ENCODE results near the gene PARD3. TPM values are rescaled to one million over a fixed set of nuclear protein-coding genes. Genes with fewer than 3 reads are reported as not detected.
A peak's percentile ranks its signal among the peaks of the same experiment; 100 is the strongest.

The PARD3 gene
- total RNA-seq, 1 donor from 2014 or later: 35.4 TPM

- Mint-ChIP-seq H3K27me3 (ENCODE audit: low read depth, unreplicated experiment) (no peaks in the 10 kb centered on the region), H3K27ac (ENCODE audit: unreplicated experiment) (no peak overlapping the region), H3K4me1 (ENCODE audit: low read depth, unreplicated experiment) (peaks cover 15% of the 10 kb centered on the region), H3K4me3 (ENCODE audit: unreplicated experiment) (no peak overlapping the region), H3K36me3 (ENCODE audit: low read depth, unreplicated experiment) (no peaks in the 10 kb centered on the region), H3K9me3 (ENCODE audit: unreplicated experiment) (peaks cover 4% of the 10 kb centered on the region)
- Histone ChIP-seq H3K4me2 (ENCODE audit: low read length) (peak overlapping the region; percentile 65), H3K36me3 (ENCODE audit: insufficient read depth, low read length) (no peaks in the 10 kb centered on the region), H3K4me3 (ENCODE audit: insufficient read depth, low read depth, low read length) (peak overlapping the region; percentile 3), H3K9me3 (ENCODE audit: insufficient read depth, low read depth, low read length) (no peaks in the 10 kb centered on the region), H3K4me1 (ENCODE audit: insufficient read depth, low read length) (peaks cover 7% of the 10 kb centered on the region), H3K79me2 (ENCODE audit: insufficient read depth, low read length) (no peaks in the 10 kb centered on the region), H3K9ac (ENCODE audit: low read length) (no peak overlapping the region), H4K20me1 (ENCODE audit: insufficient read depth, low read length) (no peaks in the 10 kb centered on the region), H3K27me3 (ENCODE audit: insufficient read depth, low read length) (no peaks in the 10 kb centered on the region), H3K27ac (ENCODE audit: low read depth, low read length) (no peak overlapping the region), H2AFZ (ENCODE audit: low read depth, low read length) (no peak overlapping the region)
- TF ChIP-seq EZH2 (IDR thresholded peaks at IDR 0.05; ENCODE audit: insufficient read depth, low read length): no peak
- TF ChIP-seq CTCF (IDR thresholded peaks at IDR 0.05; ENCODE audit: insufficient read depth, low read depth, low read length): no peak
- FAIRE-seq (no peak), DNase-seq (ENCODE audit: low read depth) (no peak)
Measured at GRCh38 chr10:34557173-34557572, 257.9 kb downstream of the PARD3 start.

GRCh38 chr10:34555653-34556052, 259.4 kb downstream of the PARD3 start:
- Mint-ChIP-seq H3K27me3 (ENCODE audit: low read depth, unreplicated experiment) (no peaks in the 10 kb centered on the region), H3K9me3 (ENCODE audit: unreplicated experiment) (peaks cover 4% of the 10 kb centered on the region), H3K27ac (ENCODE audit: unreplicated experiment) (no peak overlapping the region), H3K36me3 (ENCODE audit: low read depth, unreplicated experiment) (peaks cover 2% of the 10 kb centered on the region), H3K4me1 (ENCODE audit: low read depth, unreplicated experiment) (peaks cover 15% of the 10 kb centered on the region), H3K4me3 (ENCODE audit: unreplicated experiment) (no peak overlapping the region)
- H3K27ac ChIP-seq (ENCODE audit: low read depth, low read length): no peak overlapping the region
- FAIRE-seq (no peak), DNase-seq (ENCODE audit: low read depth) (no peak)
- no peaks in the 10 kb centered on the region for H3K9me3 ChIP-seq (ENCODE audit: insufficient read depth, low read depth, low read length)
- TF ChIP-seq EZH2 (IDR thresholded peaks at IDR 0.05; ENCODE audit: insufficient read depth, low read length) (no peak), CTCF (IDR thresholded peaks at IDR 0.05; ENCODE audit: insufficient read depth, low read depth, low read length) (no peak)
- no peaks in the 10 kb centered on the region for H3K27me3 ChIP-seq (ENCODE audit: insufficient read depth, low read length)
- no peaks in the 10 kb centered on the region for H3K79me2 ChIP-seq (ENCODE audit: insufficient read depth, low read length)
- no peak overlapping the region for H3K9ac ChIP-seq (ENCODE audit: low read length)
- no peak overlapping the region for H2AFZ ChIP-seq (ENCODE audit: low read depth, low read length)
- peaks cover 7% of the 10 kb centered on the region for H4K20me1 ChIP-seq (ENCODE audit: insufficient read depth, low read length)
- H3K4me3 ChIP-seq (ENCODE audit: insufficient read depth, low read depth, low read length): no peak overlapping the region
- no peak overlapping the region for H3K4me2 ChIP-seq (ENCODE audit: low read length)
- no peaks in the 10 kb centered on the region for H3K36me3 ChIP-seq (ENCODE audit: insufficient read depth, low read length)
- peaks cover 7% of the 10 kb centered on the region for H3K4me1 ChIP-seq (ENCODE audit: insufficient read depth, low read length)

- H4K20me1 ChIP-seq (ENCODE audit: insufficient read depth, low read length): peaks cover 7% of the 10 kb centered on the region
- H3K9me3 ChIP-seq (ENCODE audit: insufficient read depth, low read depth, low read length): no peaks in the 10 kb centered on the region
- no peak overlapping the region for H3K27ac ChIP-seq (ENCODE audit: low read depth, low read length)
- DNase-seq (ENCODE audit: low read depth): no peak
- no peak overlapping the region for H3K9ac ChIP-seq (ENCODE audit: low read length)
- H3K27ac Mint-ChIP-seq (ENCODE audit: unreplicated experiment): no peak overlapping the region
- H3K27me3 Mint-ChIP-seq (ENCODE audit: low read depth, unreplicated experiment): no peaks in the 10 kb centered on the region
- no peak for FAIRE-seq
- no peak overlapping the region for H3K4me3 ChIP-seq (ENCODE audit: insufficient read depth, low read depth, low read length)
- TF ChIP-seq EZH2 (IDR thresholded peaks at IDR 0.05; ENCODE audit: insufficient read depth, low read length): no peak
- TF ChIP-seq CTCF (IDR thresholded peaks at IDR 0.05; ENCODE audit: insufficient read depth, low read depth, low read length): no peak
- H3K4me3 Mint-ChIP-seq (ENCODE audit: unreplicated experiment): no peak overlapping the region
- H3K4me1 Mint-ChIP-seq (ENCODE audit: low read depth, unreplicated experiment): peaks cover 17% of the 10 kb centered on the region
- no peak overlapping the region for H2AFZ ChIP-seq (ENCODE audit: low read depth, low read length)
- no peaks in the 10 kb centered on the region for H3K36me3 ChIP-seq (ENCODE audit: insufficient read depth, low read length)
- peaks cover 2% of the 10 kb centered on the region for H3K36me3 Mint-ChIP-seq (ENCODE audit: low read depth, unreplicated experiment)
- H3K9me3 Mint-ChIP-seq (ENCODE audit: unreplicated experiment): peaks cover 4% of the 10 kb centered on the region
- no peak overlapping the region for H3K4me2 ChIP-seq (ENCODE audit: low read length)
- H3K27me3 ChIP-seq (ENCODE audit: insufficient read depth, low read length): no peaks in the 10 kb centered on the region
- H3K79me2 ChIP-seq (ENCODE audit: insufficient read depth, low read length): no peaks in the 10 kb centered on the region
- peaks cover 7% of the 10 kb centered on the region for H3K4me1 ChIP-seq (ENCODE audit: insufficient read depth, low read length)
Measured at GRCh38 chr10:34553747-34554146, 261.3 kb downstream of the PARD3 start.

All from astrocyte (in vitro differentiated cells and primary cell).